GM18499 (cell line): ENCODE data around the gene ZNF532.
"Not testable (repeated sequence)": the region's sequence is repeated elsewhere in the genome, so short reads cannot be mapped to it uniquely, and the experiment has no call there.

Experiments
- ATAC-seq: cut with Tn5 transposase; IDR thresholded peaks from one replicate; pipeline ENCODE4 v1.9.1; 2021; ENCODE audit warnings: moderate number of reproducible peaks; ENCODE audit not compliant: insufficient read depth, unreplicated experiment

The ZNF532 gene

GRCh38 chr18:58845928-58846724, 18.6 kb upstream of the ZNF532 start:
- no peak for ATAC-seq

- no peak for ATAC-seq
Measured at GRCh38 chr18:58847383-58848071, 17.1 kb upstream of the ZNF532 start.

GRCh38 chr18:58848685-58849084, 16.0 kb upstream of the ZNF532 start:
- no peak for ATAC-seq

GRCh38 chr18:58850786-58851469, 13.7 kb upstream of the ZNF532 start:
- no peak for ATAC-seq

GRCh38 chr18:58851856-58852255, 12.8 kb upstream of the ZNF532 start:
- ATAC-seq = no peak

- no peak for ATAC-seq
Measured at GRCh38 chr18:58852629-58853028, 12.0 kb upstream of the ZNF532 start.

GRCh38 chr18:58853561-58853960, 11.1 kb upstream of the ZNF532 start:
- no peak for ATAC-seq

- ATAC-seq = not testable (repeated sequence)
Measured at GRCh38 chr18:58855521-58855920, 9.2 kb upstream of the ZNF532 start.

- ATAC-seq = no peak
Measured at GRCh38 chr18:58856881-58857280, 7.8 kb upstream of the ZNF532 start.

- ATAC-seq = no peak
Measured at GRCh38 chr18:58858591-58859468, 5.8 kb upstream of the ZNF532 start.

GRCh38 chr18:58859907-58860306, 4.8 kb upstream of the ZNF532 start:
- ATAC-seq = no peak

- no peak for ATAC-seq
Measured at GRCh38 chr18:58860747-58861231, 3.9 kb upstream of the ZNF532 start.

- no peak for ATAC-seq
Measured at GRCh38 chr18:58861353-58861752, 3.3 kb upstream of the ZNF532 start.

- ATAC-seq = no peak
Measured at GRCh38 chr18:58861861-58862301, 2.8 kb upstream of the ZNF532 start.

- no peak for ATAC-seq
Measured at GRCh38 chr18:58862356-58862755, 2.3 kb upstream of the ZNF532 start.

- ATAC-seq = no peak
Measured at GRCh38 chr18:58862851-58863538, 1.7 kb upstream of the ZNF532 start.

- no peak for ATAC-seq
Measured at GRCh38 chr18:58863539-58864145, 1.0 kb upstream of the ZNF532 start.

GRCh38 chr18:58865033-58865590, 435 bp downstream of the ZNF532 start:
- no peak for ATAC-seq

- ATAC-seq = no peak
Measured at GRCh38 chr18:58865701-58866065, 1.0 kb downstream of the ZNF532 start.
